Measurements from ENCODE around the gene RRAD. TPM values are rescaled to one million over a fixed set of nuclear protein-coding genes. Genes with fewer than 3 reads are reported as not detected.

The RRAD gene
- total RNA-seq, 1 donor from 2014 or later, result 0.24 TPM

DNA sequence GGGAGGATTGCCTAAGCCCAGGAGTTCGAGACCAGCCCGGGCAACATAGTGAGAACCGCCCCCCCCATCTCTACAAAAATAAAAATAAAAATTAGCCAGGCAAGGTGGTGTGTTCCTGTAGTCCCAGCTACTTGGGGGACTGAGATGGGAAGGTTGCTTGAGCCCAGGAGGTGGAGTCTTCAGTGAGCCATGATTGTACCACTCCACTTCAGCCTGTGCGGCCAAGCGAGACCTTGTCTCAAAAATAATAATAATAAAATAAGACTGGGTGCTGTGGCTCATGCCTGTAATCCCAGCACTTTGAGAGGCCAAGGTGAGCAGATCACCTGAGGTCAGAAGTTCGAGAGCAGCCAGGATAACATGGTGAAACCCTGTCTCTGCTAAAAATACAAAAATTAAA, 33.5 kb downstream of the RRAD start:
- peaks cover 6% of the 10 kb centered on the region for H4K20me1 ChIP-seq (ENCODE audit: low read depth)
- peaks cover 4% of the 10 kb centered on the region for H3K27me3 Mint-ChIP-seq (ENCODE audit: insufficient read depth, low read depth)
- no peaks in the 10 kb centered on the region for H3K9me3 Mint-ChIP-seq
- H3K27ac ChIP-seq, result no peak overlapping the region
- no peaks in the 10 kb centered on the region for H3K27me3 ChIP-seq
- H3K4me3 ChIP-seq, result no peak overlapping the region
- H2AFZ ChIP-seq (replicated peaks), result no peak overlapping the region
- peaks cover 2% of the 10 kb centered on the region for H3K4me1 Mint-ChIP-seq
- peaks cover 3% of the 10 kb centered on the region for H3K36me3 ChIP-seq
- no peak overlapping the region for H3K27ac Mint-ChIP-seq
- TF ChIP-seq EZH2 (IDR thresholded peaks at IDR 0.05), result no peak
- TF ChIP-seq CTCF (IDR thresholded peaks at IDR 0.05), result no peak
- TF ChIP-seq EZH2phosphoT487 (IDR thresholded peaks at IDR 0.05), result no peak
- H3K36me3 Mint-ChIP-seq, result peaks cover 1% of the 10 kb centered on the region
- DNase-seq (ENCODE audit: low spot score), result no peak
- H3F3A ChIP-seq (ENCODE audit: low read depth), result no peaks in the 10 kb centered on the region
- H3K79me2 ChIP-seq (ENCODE audit: low read depth), result no peaks in the 10 kb centered on the region
- H3K4me3 Mint-ChIP-seq, result no peak overlapping the region
- H3K9ac ChIP-seq, result no peak overlapping the region
- H3K9me3 ChIP-seq (ENCODE audit: low read depth), result no peaks in the 10 kb centered on the region
- no peak overlapping the region for H3K4me2 ChIP-seq
- H3K4me1 ChIP-seq, result no peaks in the 10 kb centered on the region

GRCh38 chr16:66891360-66891759, 34.0 kb downstream of the RRAD start:
- Histone ChIP-seq H3K4me3 (no peak overlapping the region), H3K27me3 (no peaks in the 10 kb centered on the region), H3K27ac (no peak overlapping the region), H3K4me1 (no peaks in the 10 kb centered on the region), H3K36me3 (peaks cover 3% of the 10 kb centered on the region), H3K4me2 (no peak overlapping the region), H4K20me1 (ENCODE audit: low read depth) (peaks cover 8% of the 10 kb centered on the region), H3K9me3 (ENCODE audit: low read depth) (no peaks in the 10 kb centered on the region), H3K9ac (no peak overlapping the region), H3K79me2 (ENCODE audit: low read depth) (no peaks in the 10 kb centered on the region), H3F3A (ENCODE audit: low read depth) (no peaks in the 10 kb centered on the region), H2AFZ (replicated peaks) (no peak overlapping the region)
- H3K36me3 Mint-ChIP-seq, result peaks cover 5% of the 10 kb centered on the region
- DNase-seq (ENCODE audit: low spot score), result no peak
- H3K4me3 Mint-ChIP-seq, result no peak overlapping the region
- no peaks in the 10 kb centered on the region for H3K9me3 Mint-ChIP-seq
- H3K27ac Mint-ChIP-seq, result no peak overlapping the region
- H3K27me3 Mint-ChIP-seq (ENCODE audit: insufficient read depth, low read depth), result peaks cover 4% of the 10 kb centered on the region
- TF ChIP-seq EZH2 (IDR thresholded peaks at IDR 0.05), result no peak
- no peak for TF ChIP-seq CTCF (IDR thresholded peaks at IDR 0.05)
- TF ChIP-seq EZH2phosphoT487 (IDR thresholded peaks at IDR 0.05), result no peak
- H3K4me1 Mint-ChIP-seq, result peaks cover 2% of the 10 kb centered on the region

GRCh38 chr16:66890799-66891198, 34.5 kb downstream of the RRAD start:
- H3K36me3 ChIP-seq, result peaks cover 3% of the 10 kb centered on the region
- DNase-seq (ENCODE audit: low spot score), result no peak
- no peaks in the 10 kb centered on the region for H3K79me2 ChIP-seq (ENCODE audit: low read depth)
- H3K9me3 Mint-ChIP-seq, result no peaks in the 10 kb centered on the region
- H3K4me3 Mint-ChIP-seq, result no peak overlapping the region
- no peak overlapping the region for H3K27ac Mint-ChIP-seq
- no peak overlapping the region for H3K9ac ChIP-seq
- H3K4me3 ChIP-seq, result no peak overlapping the region
- H3K36me3 Mint-ChIP-seq, result peaks cover 5% of the 10 kb centered on the region
- no peak overlapping the region for H3K4me2 ChIP-seq
- peaks cover 2% of the 10 kb centered on the region for H3K4me1 Mint-ChIP-seq
- no peak for TF ChIP-seq EZH2phosphoT487 (IDR thresholded peaks at IDR 0.05)
- TF ChIP-seq EZH2 (IDR thresholded peaks at IDR 0.05), result no peak
- no peak for TF ChIP-seq CTCF (IDR thresholded peaks at IDR 0.05)
- H4K20me1 ChIP-seq (ENCODE audit: low read depth), result peaks cover 14% of the 10 kb centered on the region
- no peak overlapping the region for H2AFZ ChIP-seq (replicated peaks)
- no peaks in the 10 kb centered on the region for H3F3A ChIP-seq (ENCODE audit: low read depth)
- H3K27me3 ChIP-seq, result no peaks in the 10 kb centered on the region
- no peaks in the 10 kb centered on the region for H3K4me1 ChIP-seq
- peaks cover 2% of the 10 kb centered on the region for H3K27me3 Mint-ChIP-seq (ENCODE audit: insufficient read depth, low read depth)
- no peaks in the 10 kb centered on the region for H3K9me3 ChIP-seq (ENCODE audit: low read depth)
- no peak overlapping the region for H3K27ac ChIP-seq

Data from neural progenitor cell (in vitro differentiated cells).